SK-N-SH (cell line): ENCODE results near the gene TAX1BP1. TPM values are rescaled to one million over a fixed set of nuclear protein-coding genes. Genes with fewer than 3 reads are reported as not detected.
"Not testable (repeated sequence)": the region's sequence is repeated elsewhere in the genome, so short reads cannot be mapped to it uniquely, and the experiment has no call there.

Experiments
- CTCF ChIA-PET: fragments of 300-600, 350-600 bp; formaldehyde crosslinking; extraction: SDS; loops from one replicate; lab custom pipeline; 2021; lab: Yijun Ruan, JAX
- POLR2A ChIA-PET: fragments of 350-600 bp; sonication (Branson Sonifier 250); formaldehyde crosslinking; extraction: SDS; loops from one replicate; lab custom pipeline; 2020; ENCODE audit warnings: antibody characterized with exemption, inconsistent platforms; lab: Yijun Ruan, JAX
- DNase-seq: peaks from one replicate; pipeline ENCODE4 v3.0.0; 2012
- H2AFZ ChIP-seq: fragments of 200-600 bp; sonication (generic); 2 replicates; pipeline ENCODE4 v1.8.1; 2016; ENCODE audit warnings: antibody characterized with exemption, mild to moderate bottlenecking, low read depth
- H3F3A ChIP-seq: fragments of 200-600 bp; sonication (generic); replicated peaks from 2 replicates; pipeline ENCODE3; 2016; ENCODE audit warnings: antibody characterized with exemption, mild to moderate bottlenecking; ENCODE audit not compliant: insufficient read depth
- H3K27ac ChIP-seq, 2 experiments: fragments of 200-500 bp in 1 of 2; fragments of 200-600 bp in 1 of 2; sonication (Bioruptor generic) in 1 of 2; sonication (generic), shearing (Covaris generic) in 1 of 2; 2 replicates each; pipeline versions ENCODE4 v1.5.1 to v1.6.1; 2014 to 2016; ENCODE audit warnings: low read depth in 2 of 2, inconsistent platforms in 1 of 2, low read length in 1 of 2, mild to moderate bottlenecking in 1 of 2, mixed read lengths in 1 of 2
- H3K27me3 ChIP-seq: fragments of 200-600 bp; sonication (generic), shearing (Covaris generic); 2 replicates; pipeline ENCODE4 v1.6.1; 2016; ENCODE audit warnings: mixed run types; ENCODE audit not compliant: insufficient read depth
- H3K36me3 ChIP-seq, 2 experiments: fragments of 200-500 bp in 1 of 2; fragments of 200-600 bp in 1 of 2; sonication (Bioruptor generic) in 1 of 2; sonication (generic) in 1 of 2; replicated peaks in 1 of 2; 2 replicates each; pipeline versions ENCODE3 to v1.5.1; 2014 to 2016; ENCODE audit warnings: low read length in 1 of 2, mild to moderate bottlenecking in 1 of 2; ENCODE audit not compliant: insufficient read depth in 2 of 2, control insufficient read depth in 1 of 2
- H3K4me1 ChIP-seq, 2 experiments: fragments of 200-500 bp in 1 of 2; fragments of 200-600 bp in 1 of 2; sonication (Bioruptor generic) in 1 of 2; sonication (generic), shearing (Covaris generic) in 1 of 2; 2 replicates each; pipeline versions ENCODE4 v1.5.1 to v1.6.1; 2014 to 2016; ENCODE audit warnings: low read depth in 1 of 2, low read length in 1 of 2, mixed run types in 1 of 2; ENCODE audit not compliant: insufficient read depth in 2 of 2, control insufficient read depth in 1 of 2
- H3K4me2 ChIP-seq: fragments of 200-600 bp; sonication (generic), shearing (Covaris generic); 2 replicates; pipeline ENCODE4 v1.6.1; 2017; ENCODE audit warnings: mixed run types
- H3K4me3 ChIP-seq, 2 experiments: fragments of 200-500 bp in 1 of 2; fragments of 200-600 bp in 1 of 2; sonication (Bioruptor generic) in 1 of 2; sonication (generic), shearing (Covaris generic) in 1 of 2; 2 replicates each; pipeline versions ENCODE4 v1.5.1 to v1.8.1; 2014 to 2016; ENCODE audit warnings: low read depth in 2 of 2, inconsistent platforms in 1 of 2, low read length in 1 of 2, mild to moderate bottlenecking in 1 of 2, mixed read lengths in 1 of 2, moderate library complexity in 1 of 2
- H3K79me2 ChIP-seq: fragments of 200-600 bp; sonication (generic); 2 replicates; pipeline ENCODE4 v1.8.1; 2017; ENCODE audit warnings: mild to moderate bottlenecking; ENCODE audit not compliant: insufficient read depth
- H3K9ac ChIP-seq: fragments of 200-600 bp; sonication (generic); 2 replicates; pipeline ENCODE4 v1.6.1; 2017; ENCODE audit warnings: mixed run types
- H3K9me2 ChIP-seq: fragments of 200-600 bp; sonication (generic); 2 replicates; pipeline ENCODE4 v1.6.1; 2017; ENCODE audit warnings: mixed run types
- H3K9me3 ChIP-seq: fragments of 200-600 bp; sonication (generic); 2 replicates; pipeline ENCODE4 v1.6.1; 2017; ENCODE audit warnings: mixed run types, mild to moderate bottlenecking, moderate library complexity
- H4K20me1 ChIP-seq: fragments of 200-600 bp; sonication (generic); 2 replicates; pipeline ENCODE4 v1.6.1; 2017; ENCODE audit warnings: mild to moderate bottlenecking, mixed run types; ENCODE audit not compliant: insufficient read depth
- EZH2phosphoT487 ChIP-seq: fragments of 200-600 bp; sonication (generic); IDR thresholded peaks from 2 replicates; pipeline ENCODE4 v1.6.1; 2017; ENCODE audit warnings: low read depth, mixed run types, mild to moderate bottlenecking, antibody characterized with exemption, moderate library complexity, borderline replicate concordance
- FOXJ3 ChIP-seq: sonication (generic); formaldehyde crosslinking; IDR thresholded peaks from 2 replicates; pipeline ENCODE4 v1.5.1; 2020; ENCODE audit warnings: mild to moderate bottlenecking, missing genetic modification reagents
- GATA2 ChIP-seq: sonication (generic); formaldehyde crosslinking; IDR thresholded peaks from 2 replicates; pipeline ENCODE4 v1.5.0; 2020; ENCODE audit warnings: mild to moderate bottlenecking, missing genetic modification reagents
- MEF2A ChIP-seq: IDR thresholded peaks from 2 replicates; pipeline ENCODE4 v1.4.0; 2012; ENCODE audit warnings: low read depth, borderline replicate concordance
- NFIC ChIP-seq: IDR thresholded peaks from 2 replicates; pipeline ENCODE4 v1.4.0; 2012; ENCODE audit warnings: borderline replicate concordance
- NRF1 ChIP-seq: IDR thresholded peaks from 2 replicates; pipeline ENCODE4 v1.6.1; 2012; ENCODE audit warnings: low read depth, mild to moderate bottlenecking, low read length
- RXRA ChIP-seq: IDR thresholded peaks from 2 replicates; pipeline ENCODE4 v1.4.0; 2012; ENCODE audit warnings: low read depth, mild to moderate bottlenecking, borderline replicate concordance
- SIN3A ChIP-seq: IDR thresholded peaks from 2 replicates; pipeline ENCODE4 v1.6.1; 2012; ENCODE audit warnings: low read depth, mild to moderate bottlenecking, low read length, moderate library complexity, borderline replicate concordance
- TCF12 ChIP-seq: IDR thresholded peaks from 2 replicates; pipeline ENCODE4 v1.4.0; 2012
- TEAD4 ChIP-seq: IDR thresholded peaks from 2 replicates; pipeline ENCODE4 v1.4.0; 2012; ENCODE audit warnings: mild to moderate bottlenecking, borderline replicate concordance; ENCODE audit not compliant: insufficient read depth
- WGBS: methylation state at CpG from one replicate; pipeline ENCODE4 v1.1.6; 2017; ENCODE audit warnings: low lambda C conversion rate; 5-methylcytosine and 5-hydroxymethylcytosine counted together
- polyA plus RNA-seq, 3 experiments: library from polyadenylated mRNA; depleted of rRNA; stranded (reverse); fragments of >200 nt; gene quantifications; 2 replicates each; pipeline ENCODE4 v1.2.3, GENCODE V29; 2012
- TF ChIP-seq, protein P1 (sequence below): fragments of 200-600 bp; sonication (generic); IDR thresholded peaks from 2 replicates; pipeline ENCODE4 v1.6.1; 2017; ENCODE audit warnings: antibody characterized with exemption, mild to moderate bottlenecking, moderate library complexity
- TF ChIP-seq, protein P2 (sequence below): fragments of 150-350 bp; IDR thresholded peaks from 2 replicates; pipeline ENCODE4 v1.6.1; 2016; ENCODE audit warnings: mild to moderate bottlenecking, low read depth, low read length
- TF ChIP-seq, protein P3 (sequence below): IDR thresholded peaks from 2 replicates; pipeline ENCODE4 v1.4.0; 2012; ENCODE audit warnings: low read depth, borderline replicate concordance
- TF ChIP-seq, protein P4 (sequence below): IDR thresholded peaks from 2 replicates; pipeline ENCODE4 v1.4.0; 2012; ENCODE audit warnings: low read depth

TAX1BP1 gene
- polyA plus RNA-seq, 1 of the 3 experiments (the other 2 are of a cell fraction) = 70.3 TPM

DNA sequence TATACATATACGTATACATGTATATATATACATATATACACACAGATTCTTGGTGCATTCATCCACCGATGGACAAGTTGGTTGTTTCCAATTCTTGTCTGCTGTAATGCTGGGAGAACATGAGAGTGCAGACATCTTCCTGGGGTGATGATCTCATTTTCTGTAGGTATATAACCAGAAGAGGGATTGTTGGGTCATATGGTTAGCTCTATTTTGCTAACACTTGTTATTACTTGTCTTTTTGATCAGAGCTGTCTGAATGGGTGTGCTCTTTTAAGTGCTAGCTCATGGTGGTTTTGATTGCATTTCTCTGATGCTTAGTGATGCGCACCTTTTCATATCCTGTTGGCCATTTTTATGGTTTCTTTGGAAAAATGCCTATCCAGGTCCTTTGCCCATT, 106.4 kb downstream of the TAX1BP1 start (continued):
- TF ChIP-seq GATA2 (CRISPR knock-in tag) = no peak
- TF ChIP-seq, protein P1, sequence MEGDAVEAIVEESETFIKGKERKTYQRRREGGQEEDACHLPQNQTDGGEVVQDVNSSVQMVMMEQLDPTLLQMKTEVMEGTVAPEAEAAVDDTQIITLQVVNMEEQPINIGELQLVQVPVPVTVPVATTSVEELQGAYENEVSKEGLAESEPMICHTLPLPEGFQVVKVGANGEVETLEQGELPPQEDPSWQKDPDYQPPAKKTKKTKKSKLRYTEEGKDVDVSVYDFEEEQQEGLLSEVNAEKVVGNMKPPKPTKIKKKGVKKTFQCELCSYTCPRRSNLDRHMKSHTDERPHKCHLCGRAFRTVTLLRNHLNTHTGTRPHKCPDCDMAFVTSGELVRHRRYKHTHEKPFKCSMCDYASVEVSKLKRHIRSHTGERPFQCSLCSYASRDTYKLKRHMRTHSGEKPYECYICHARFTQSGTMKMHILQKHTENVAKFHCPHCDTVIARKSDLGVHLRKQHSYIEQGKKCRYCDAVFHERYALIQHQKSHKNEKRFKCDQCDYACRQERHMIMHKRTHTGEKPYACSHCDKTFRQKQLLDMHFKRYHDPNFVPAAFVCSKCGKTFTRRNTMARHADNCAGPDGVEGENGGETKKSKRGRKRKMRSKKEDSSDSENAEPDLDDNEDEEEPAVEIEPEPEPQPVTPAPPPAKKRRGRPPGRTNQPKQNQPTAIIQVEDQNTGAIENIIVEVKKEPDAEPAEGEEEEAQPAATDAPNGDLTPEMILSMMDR = no peak
- TF ChIP-seq, protein P2, sequence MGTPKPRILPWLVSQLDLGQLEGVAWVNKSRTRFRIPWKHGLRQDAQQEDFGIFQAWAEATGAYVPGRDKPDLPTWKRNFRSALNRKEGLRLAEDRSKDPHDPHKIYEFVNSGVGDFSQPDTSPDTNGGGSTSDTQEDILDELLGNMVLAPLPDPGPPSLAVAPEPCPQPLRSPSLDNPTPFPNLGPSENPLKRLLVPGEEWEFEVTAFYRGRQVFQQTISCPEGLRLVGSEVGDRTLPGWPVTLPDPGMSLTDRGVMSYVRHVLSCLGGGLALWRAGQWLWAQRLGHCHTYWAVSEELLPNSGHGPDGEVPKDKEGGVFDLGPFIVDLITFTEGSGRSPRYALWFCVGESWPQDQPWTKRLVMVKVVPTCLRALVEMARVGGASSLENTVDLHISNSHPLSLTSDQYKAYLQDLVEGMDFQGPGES = no peak
- no peak for TF ChIP-seq RXRA
- TF ChIP-seq, protein P3, sequence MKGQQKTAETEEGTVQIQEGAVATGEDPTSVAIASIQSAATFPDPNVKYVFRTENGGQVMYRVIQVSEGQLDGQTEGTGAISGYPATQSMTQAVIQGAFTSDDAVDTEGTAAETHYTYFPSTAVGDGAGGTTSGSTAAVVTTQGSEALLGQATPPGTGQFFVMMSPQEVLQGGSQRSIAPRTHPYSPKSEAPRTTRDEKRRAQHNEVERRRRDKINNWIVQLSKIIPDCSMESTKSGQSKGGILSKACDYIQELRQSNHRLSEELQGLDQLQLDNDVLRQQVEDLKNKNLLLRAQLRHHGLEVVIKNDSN = no peak
- TF ChIP-seq, all 33 proteins: peak for 0

DNA sequence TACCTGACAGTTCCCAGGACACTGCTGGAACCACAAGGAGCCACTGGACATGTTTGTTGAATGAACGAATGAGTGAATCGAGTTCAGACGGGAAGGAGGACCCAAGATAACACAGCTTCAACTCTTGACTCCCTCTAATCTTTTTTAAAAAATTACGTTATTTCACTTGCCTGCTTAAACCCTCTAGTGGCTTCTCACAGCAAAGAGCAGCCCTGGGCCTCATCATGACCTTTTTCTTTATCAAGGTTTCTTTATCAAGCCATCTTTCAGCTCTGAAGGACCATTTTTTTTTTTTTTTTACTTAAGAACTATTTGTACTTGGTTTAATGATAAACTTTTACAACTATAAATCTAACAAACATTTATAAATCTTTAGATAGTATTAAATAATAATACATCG, 110.6 kb downstream of the TAX1BP1 start:
- Histone ChIP-seq H3K4me2 (no peak overlapping the region), H2AFZ (no peak overlapping the region), H3K27me3 (no peaks in the 10 kb centered on the region), H3K36me3 (no peaks in the 10 kb centered on the region), H3K4me1 (no peaks in the 10 kb centered on the region), H3K9me3 (no peaks in the 10 kb centered on the region), H3F3A (no peaks in the 10 kb centered on the region), H3K9me2 (no peaks in the 10 kb centered on the region), H3K4me3 (no peak overlapping the region), H3K9ac (no peak overlapping the region), H4K20me1 (no peaks in the 10 kb centered on the region), H3K27ac (no peak overlapping the region), H3K79me2 (no peaks in the 10 kb centered on the region)
- ChIA-PET CTCF (interaction anchor here (1.0 to 1.3 kb wide), 2 partner anchors 12 to 170 kb away, joined by 3 read pairs; no protein-coding TSS in a partner anchor), POLR2A (no interaction called here)
- TF ChIP-seq EZH2phosphoT487 (no peak), MEF2A (no peak), NRF1 (no peak), GATA2 (CRISPR knock-in tag) (no peak), NFIC (no peak), TEAD4 (no peak), TCF12 (no peak), FOXJ3 (no peak), SIN3A (no peak)
- TF ChIP-seq, protein P4, sequence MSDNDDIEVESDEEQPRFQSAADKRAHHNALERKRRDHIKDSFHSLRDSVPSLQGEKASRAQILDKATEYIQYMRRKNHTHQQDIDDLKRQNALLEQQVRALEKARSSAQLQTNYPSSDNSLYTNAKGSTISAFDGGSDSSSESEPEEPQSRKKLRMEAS = no peak
- 87% methylated on average over 5 of the region's 5 CpGs for WGBS
- DNase-seq = no peak

DNA sequence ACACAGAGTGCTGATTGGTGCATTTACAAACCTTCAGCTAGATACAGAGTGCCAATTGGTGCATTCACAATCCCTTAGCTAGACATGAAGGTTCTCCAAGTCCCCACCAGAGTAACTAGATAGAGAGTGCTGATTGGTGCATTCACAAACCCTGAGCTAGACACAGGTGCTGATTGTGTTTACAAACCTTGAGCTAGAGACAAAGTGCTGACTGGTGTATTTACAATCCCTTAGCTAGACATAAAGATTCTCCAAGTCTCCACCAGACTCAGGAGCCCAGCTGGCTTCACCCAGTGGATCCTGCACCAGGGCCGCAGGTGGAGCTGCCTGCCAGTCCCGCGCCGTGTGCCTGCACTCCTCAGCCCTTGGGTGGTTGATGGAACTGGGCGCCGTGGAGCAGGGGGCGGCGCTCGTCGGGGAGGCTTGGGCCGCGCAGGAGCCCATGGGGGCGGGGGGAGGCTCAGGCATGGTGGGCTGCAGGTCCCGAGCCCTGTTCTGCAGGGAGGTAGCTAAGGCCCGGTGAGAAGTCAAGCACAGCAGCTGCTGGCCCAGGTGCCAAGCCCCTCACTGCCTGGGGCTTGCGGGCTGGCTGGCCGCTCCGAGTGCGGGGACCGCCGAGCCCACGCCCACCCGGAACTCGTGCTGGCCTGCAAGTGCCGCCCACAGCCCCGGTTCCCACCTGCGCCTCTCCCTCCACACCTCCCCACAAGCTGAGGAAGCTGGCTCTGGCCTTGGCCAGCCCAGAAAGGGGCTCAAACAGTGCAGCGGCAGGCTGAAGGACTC, 116.9 kb downstream of the TAX1BP1 start:
- H3K9me3 ChIP-seq, H3K27me3 ChIP-seq, H3K9ac ChIP-seq, H3K4me2 ChIP-seq, POLR2A ChIA-PET, H2AFZ ChIP-seq, H3K36me3 ChIP-seq, H3F3A ChIP-seq, DNase-seq, H3K9me2 ChIP-seq, H3K4me3 ChIP-seq, H3K79me2 ChIP-seq, H3K4me1 ChIP-seq, H3K27ac ChIP-seq, H4K20me1 ChIP-seq: not testable (repeated sequence)
- CTCF ChIA-PET = interaction anchor here (0.7 to 1.2 kb wide), 2 partner anchors 609 to 661 kb away, joined by 3 read pairs; no protein-coding TSS in a partner anchor
- 99% methylated on average over 12 of the region's 28 CpGs for WGBS
